Endothelial cell of umbilical vein (primary cell): Measurements from ENCODE around the gene RANBP1. TPM values are rescaled to one million over a fixed set of nuclear protein-coding genes. Genes with fewer than 3 reads are reported as not detected.
A peak's percentile ranks its signal among the peaks of the same experiment; 100 is the strongest.

ENCODE experiments used
- BruUV-seq: library from RNA; stranded (reverse); fragments of 400-500 nt; replicated peaks from 2 replicates; lab custom pipeline; 2021; lab: Mats Ljungman, UMichigan
- CTCF ChIA-PET: fragments of 300-600, 350-600 bp; sonication (Branson Sonifier 250); formaldehyde crosslinking; loops from one replicate; lab custom pipeline; 2021; ENCODE audit warnings: antibody characterized with exemption, inconsistent platforms; lab: Charles Lee
- POLR2A ChIA-PET: fragments of 300-600, 350-600 bp; sonication (Branson Sonifier 250); formaldehyde crosslinking; loops from one replicate; lab custom pipeline; 2021; ENCODE audit warnings: antibody characterized with exemption, inconsistent platforms; lab: Charles Lee
- DNase-seq: peaks from one replicate; pipeline ENCODE4 v3.0.0-alpha.2; 2011; ENCODE audit warnings: low read depth, low spot score
- FAIRE-seq: peaks from 2 replicates; lab custom pipeline; 2011; peaks lifted over from hg19 to GRCh38; lab: Jason Lieb, UNC
- H2AFZ ChIP-seq: 2 replicates; pipeline ENCODE4 v1.6.0; 2012; ENCODE audit warnings: low read depth, low read length, control low read depth, inconsistent platforms
- H3K27ac ChIP-seq: 2 replicates; pipeline ENCODE4 v1.5.1; 2011; ENCODE audit warnings: low read depth, mild to moderate bottlenecking, control low read depth, low read length, moderate library complexity; ENCODE audit not compliant: insufficient read depth
- H3K27me3 ChIP-seq, 2 experiments: 2 replicates each; pipeline versions ENCODE4 v1.6.0 to v1.6.1; 2011; ENCODE audit warnings: low read length in 2 of 2, mixed read lengths in 1 of 2; ENCODE audit not compliant: control insufficient read depth in 2 of 2, insufficient read depth in 2 of 2
- H3K36me3 ChIP-seq, 2 experiments: 2 replicates in 1 of 2; 3 replicates in 1 of 2; pipeline ENCODE4 v1.5.1; 2011; ENCODE audit warnings: low read length in 2 of 2, mild to moderate bottlenecking in 1 of 2, moderate library complexity in 1 of 2; ENCODE audit not compliant: control insufficient read depth in 2 of 2, insufficient read depth in 2 of 2; ENCODE audit errors: extremely low read depth in 1 of 2
- H3K4me1 ChIP-seq: 3 replicates; pipeline ENCODE4 v1.5.1; 2011; ENCODE audit warnings: mild to moderate bottlenecking, low read length; ENCODE audit not compliant: control insufficient read depth, insufficient read depth; ENCODE audit errors: extremely low read depth
- H3K4me2 ChIP-seq: 2 replicates; pipeline ENCODE4 v1.6.1; 2011; ENCODE audit warnings: low read length, control low read depth, mixed read lengths; ENCODE audit not compliant: insufficient read depth
- H3K4me3 ChIP-seq, 3 experiments: fragments of 200-600 bp in 1 of 3; sonication (generic), shearing (Covaris generic) in 1 of 3; replicated peaks in 1 of 3; 2 replicates each; pipeline ENCODE4 v1.5.1; 2011 to 2016; ENCODE audit warnings: control low read depth in 3 of 3, low read length in 3 of 3, mild to moderate bottlenecking in 2 of 3, inconsistent platforms in 1 of 3, low read depth in 1 of 3, moderate library complexity in 1 of 3; ENCODE audit not compliant: insufficient read depth in 1 of 3
- H3K79me2 ChIP-seq: 2 replicates; pipeline ENCODE4 v1.6.0; 2012; ENCODE audit warnings: low read length, inconsistent platforms; ENCODE audit not compliant: control insufficient read depth, insufficient read depth
- H3K9ac ChIP-seq: replicated peaks from 2 replicates; pipeline ENCODE3; 2011; ENCODE audit warnings: low read length, control low read depth; ENCODE audit not compliant: insufficient read depth; ENCODE audit errors: extremely low read depth
- H3K9me1 ChIP-seq: replicated peaks from 3 replicates; pipeline ENCODE4 v1.6.0; 2011; ENCODE audit warnings: mild to moderate bottlenecking, low read length; ENCODE audit not compliant: control insufficient read depth, insufficient read depth; ENCODE audit errors: extremely low read depth
- H3K9me3 ChIP-seq: replicated peaks from 2 replicates; pipeline ENCODE4 v1.5.1; 2012; ENCODE audit warnings: low read length, inconsistent platforms; ENCODE audit not compliant: control insufficient read depth, insufficient read depth
- H4K20me1 ChIP-seq: replicated peaks from 2 replicates; pipeline ENCODE3; 2011; ENCODE audit warnings: mild to moderate bottlenecking, low read length; ENCODE audit not compliant: control insufficient read depth, insufficient read depth; ENCODE audit errors: extremely low read depth
- CTCF ChIP-seq, 2 donors: IDR thresholded peaks; 1 replicate in 1 of 2; 2 replicates in 1 of 2; pipeline ENCODE4 v1.5.1; 2011; ENCODE audit warnings: low read length in 2 of 2, mild to moderate bottlenecking in 2 of 2, moderate library complexity in 2 of 2, control low read depth in 1 of 2, inconsistent platforms in 1 of 2, low read depth in 1 of 2; ENCODE audit not compliant: insufficient read depth in 1 of 2; ENCODE audit errors: extremely low read depth in 1 of 2
- EZH2 ChIP-seq: IDR thresholded peaks from 2 replicates; pipeline ENCODE4 v1.6.1; 2012; ENCODE audit warnings: borderline replicate concordance, low read depth, mild to moderate bottlenecking, moderate library complexity, low read length, inconsistent platforms; ENCODE audit not compliant: severe bottlenecking
- FOS ChIP-seq: IDR thresholded peaks from 2 replicates; pipeline ENCODE4 v1.6.1; 2011; ENCODE audit warnings: mild to moderate bottlenecking, low read length, moderate library complexity, borderline replicate concordance; ENCODE audit not compliant: insufficient read depth
- GATA2 ChIP-seq: IDR thresholded peaks from 2 replicates; pipeline ENCODE4 v1.7.0; 2011; ENCODE audit warnings: low read depth, mild to moderate bottlenecking, moderate library complexity, mixed read lengths, low read length; ENCODE audit not compliant: insufficient read length, insufficient read depth
- JUN ChIP-seq: IDR thresholded peaks from 2 replicates; pipeline ENCODE4 v1.6.1; 2011; ENCODE audit warnings: borderline replicate concordance, low read depth; ENCODE audit not compliant: insufficient read length, insufficient read depth
- MAX ChIP-seq: IDR thresholded peaks from 2 replicates; pipeline ENCODE4 v1.6.1; 2011; ENCODE audit not compliant: insufficient read depth, insufficient read length
- MYC ChIP-seq: IDR thresholded peaks from one replicate; pipeline ENCODE4 v1.6.1; 2011; ENCODE audit warnings: mild to moderate bottlenecking, low read depth, low read length
- POLR2A ChIP-seq: IDR thresholded peaks from 2 replicates; pipeline ENCODE4 v1.6.1; 2012; ENCODE audit warnings: low read depth, mild to moderate bottlenecking, control low read depth, low read length
- POLR2AphosphoS5 ChIP-seq: IDR thresholded peaks from 2 replicates; pipeline ENCODE4 v1.6.1; 2012; ENCODE audit warnings: low read depth, mild to moderate bottlenecking, control low read depth, low read length, moderate library complexity; ENCODE audit not compliant: insufficient read depth
- dilution Hi-C: fragments of 300-500 bp; cut with MboI; formaldehyde crosslinking; loops from one replicate; pipeline ENCODE4 v1.15.0; 2019; ENCODE audit warnings: low sequenced_read_pairs; ENCODE audit not compliant: extremely low pct_ligation_motif_present
- intact Hi-C: fragments of 100-400 bp; cut with micrococcal nuclease; formaldehyde crosslinking; loops from one replicate; pipeline ENCODE4 v1.10.0; 2022
- polyA plus RNA-seq, 4 experiments: library from polyadenylated mRNA; depleted of rRNA in 3 of 4; stranded (reverse) in 3 of 4; unstranded in 1 of 4; fragments of >200 nt; gene quantifications; 2 replicates each; pipeline versions ENCODE4 v1.2.1 to v1.2.3, GENCODE V29; 2011 to 2012; ENCODE audit warnings: missing spikeins in 1 of 4
- total RNA-seq: library from RNA; stranded (reverse); gene quantifications from 2 replicates; pipeline ENCODE4 v1.2.3, GENCODE V29; 2021

The RANBP1 gene
- total and polyA plus RNA-seq, 2 donors (not counting 3 experiments of a cell fraction or from before 2014, with no cell fraction given): 228 to 247 TPM

- CTCF ChIA-PET: no interaction called here
- peaks cover 38% of the 10 kb centered on the region for H3K79me2 ChIP-seq
- no peak for FAIRE-seq
Observed at GRCh38 chr22:20139391-20140106, 23.6 kb downstream of the RANBP1 start.

More at GRCh38 chr22:20139391-20140106, 23.6 kb downstream of the RANBP1 start:
- TSS peak; percentile 13 for BruUV-seq
- POLR2A ChIA-PET: no interaction called here
- Histone ChIP-seq H3K36me3 (peaks cover 3 to 12% of the 10 kb centered on the region in 2 experiments), H3K9ac (no peak overlapping the region), H3K4me2 (no peak overlapping the region), H3K27me3 (no peaks in the 10 kb centered on the region), H3K27ac (no peak overlapping the region), H3K4me3 (no peak overlapping the region), H2AFZ (no peak overlapping the region), H3K9me1 (no peaks in the 10 kb centered on the region), H4K20me1 (no peaks in the 10 kb centered on the region), H3K9me3 (no peaks in the 10 kb centered on the region), H3K4me1 (no peaks in the 10 kb centered on the region)
- no peak for DNase-seq
- intact Hi-C loops: no loop called here
- dilution Hi-C loops: no loop called here
- TF ChIP-seq MAX: no peak
- TF ChIP-seq POLR2AphosphoS5: no peak
- no peak for TF ChIP-seq POLR2A
- TF ChIP-seq GATA2: no peak
- no peak for TF ChIP-seq CTCF (IDR thresholded peaks at IDR 0.05; ENCODE audit: extremely low read depth in 1 of 2, insufficient read depth in 1 of 2, low read depth in 1 of 2, low read length in 2 of 2)
- no peak for TF ChIP-seq FOS
- TF ChIP-seq EZH2: no peak
- TF ChIP-seq MYC: no peak
- TF ChIP-seq JUN: no peak
